Right lobe of liver (tissue), 6 donors: ENCODE results near the gene LYPD8. TPM values are rescaled to one million over a fixed set of nuclear protein-coding genes. Genes with fewer than 3 reads are reported as not detected.

ENCODE experiments used
- ATAC-seq, 4 donors: fragments of 200-7000 bp; cut with Tn5 transposase; one replicate each; pipeline ENCODE4 v1.9.1; 2020; ENCODE audit warnings: mild to moderate bottlenecking in 4 of 4, moderate library complexity in 4 of 4
- DNase-seq, 3 donors: peaks; one replicate each; pipeline ENCODE4 v3.0.0-alpha.2; 2020
- H3K27ac ChIP-seq, 3 donors: fragments of 200-600 bp; one replicate each; pipeline ENCODE4 v1.8.0; 2022
- H3K27me3 ChIP-seq, 2 donors: fragments of 200-600 bp; one replicate each; pipeline ENCODE4 v1.8.0; 2022
- H3K36me3 ChIP-seq, 4 donors: fragments of 200-600 bp; sonication (generic) in 1 of 4; one replicate each; pipeline versions ENCODE4 v1.5.1 to v1.8.0; 2017 to 2022; ENCODE audit warnings: control low read depth in 1 of 4
- H3K4me1 ChIP-seq, 4 donors: fragments of 200-600 bp; sonication (generic) in 1 of 4; one replicate each; pipeline versions ENCODE4 v1.5.1 to v1.8.0; 2017 to 2022; ENCODE audit warnings: control low read depth in 1 of 4
- H3K4me3 ChIP-seq, 3 donors: fragments of 200-600 bp; one replicate each; pipeline ENCODE4 v1.8.0; 2022
- H3K9me3 ChIP-seq, 4 donors: fragments of 200-600 bp; sonication (generic) in 1 of 4; one replicate each; pipeline versions ENCODE4 v1.5.1 to v1.8.0; 2017 to 2022; ENCODE audit warnings: control low read depth in 1 of 4
- CTCF ChIP-seq, 4 donors: fragments of 200-600 bp in 3 of 4; fragments of 450-650 bp in 1 of 4; IDR thresholded peaks; one replicate each; pipeline versions ENCODE4 v1.5.1 to v1.8.0; 2016 to 2022; ENCODE audit warnings: antibody characterized with exemption in 4 of 4, mild to moderate bottlenecking in 2 of 4
- POLR2A ChIP-seq: fragments of 450-650 bp; IDR thresholded peaks from one replicate; pipeline ENCODE4 v1.6.1; 2017; ENCODE audit warnings: antibody characterized with exemption, mild to moderate bottlenecking
- WGBS: methylation state at CpG from one replicate; pipeline ENCODE4 v1.1.6; 2018; ENCODE audit warnings: low coverage, low lambda C conversion rate; ENCODE audit not compliant: insufficient coverage; ENCODE audit errors: missing lambda C conversion rate; 5-methylcytosine and 5-hydroxymethylcytosine counted together
- intact Hi-C, 2 donors: fragments of 100-400 bp; cut with DNase I; formaldehyde crosslinking; loops; one replicate each; pipeline versions ENCODE4 v1.11.2 to v1.14.1; 2022
- total RNA-seq, 6 experiments: library from RNA; depleted of rRNA in 2 of 6; stranded (reverse); fragments of >200 nt in 2 of 6; fragmentation: NEBNext Ultra II Directional in 3 of 6; extraction: Animal tissue kit (Norgen Biotek cat#: 25700) in 3 of 6; gene quantifications; one replicate each; pipeline versions ENCODE4 v1.1.0 to v1.2.4, GENCODE V29; 2016 to 2023
- donor health status: DM: no; HTN: yes; CAD: no.
- donor health status: DM: no; HTN: no; CAD: no.
- donor health status: DM: no; HTN: no; CAD: no.
- donor health status: DM: no; HTN: yes; CAD: no.
- donor health status: DM: no; HTN: yes; CAD: no.

The LYPD8 gene
- total RNA-seq, 6 experiments from 2014 or later = not detected

GRCh38 chr1:248782416-248783141 is 27.0 kb upstream of the LYPD8 start:
- Histone ChIP-seq H3K9me3 (no peaks in the 10 kb centered on the region), H3K4me1 (no peaks in the 10 kb centered on the region), H3K36me3 (no peaks in the 10 kb centered on the region), H3K27me3 (no peaks in the 10 kb centered on the region), H3K4me3 (no peak overlapping the region), H3K27ac (no peak overlapping the region)
- no peak for ATAC-seq
- WGBS = 83% methylated on average over 8 of the region's 16 CpGs
- intact Hi-C loops = no loop called here
- TF ChIP-seq CTCF (IDR thresholded peaks at IDR 0.05) = no peak
- TF ChIP-seq POLR2A = no peak
- no peak for DNase-seq

GRCh38 chr1:248779350-248779749 is 23.8 kb upstream of the LYPD8 start:
- 13% methylated on average over 2 of the region's 2 CpGs for WGBS
- TF ChIP-seq CTCF (IDR thresholded peaks at IDR 0.05) (no peak), POLR2A (no peak)
- no peak for ATAC-seq

GRCh38 chr1:248778906-248779305 is 23.3 kb upstream of the LYPD8 start:
- Histone ChIP-seq H3K27me3 (no peaks in the 10 kb centered on the region), H3K9me3 (no peaks in the 10 kb centered on the region), H3K4me3 (no peak overlapping the region), H3K36me3 (no peaks in the 10 kb centered on the region), H3K4me1 (no peaks in the 10 kb centered on the region), H3K27ac (no peak overlapping the region)
- 70% methylated on average over 2 of the region's 2 CpGs for WGBS
- TF ChIP-seq CTCF (IDR thresholded peaks at IDR 0.05) = no peak
- no peak for TF ChIP-seq POLR2A
- ATAC-seq (no peak), DNase-seq (no peak)
- intact Hi-C loops = no loop called here

More at GRCh38 chr1:248779350-248779749, 23.8 kb upstream of the LYPD8 start:
- DNase-seq = no peak
- Histone ChIP-seq H3K36me3 (no peaks in the 10 kb centered on the region), H3K9me3 (no peaks in the 10 kb centered on the region), H3K4me3 (no peak overlapping the region), H3K27ac (no peak overlapping the region), H3K27me3 (no peaks in the 10 kb centered on the region), H3K4me1 (no peaks in the 10 kb centered on the region)
- intact Hi-C loops = no loop called here

- intact Hi-C loops = no loop called here
- Histone ChIP-seq H3K4me1 (no peaks in the 10 kb centered on the region), H3K27me3 (no peaks in the 10 kb centered on the region), H3K27ac (no peak overlapping the region), H3K9me3 (no peaks in the 10 kb centered on the region), H3K4me3 (no peak overlapping the region), H3K36me3 (no peaks in the 10 kb centered on the region)
- DNase-seq (no peak), ATAC-seq (no peak)
- TF ChIP-seq POLR2A = no peak
These were observed 21.4 kb upstream of the LYPD8 start for GRCh38 chr1:248776991-248777390.

GRCh38 chr1:248775441-248775840 is 19.9 kb upstream of the LYPD8 start:
- H3K36me3 ChIP-seq = no peaks in the 10 kb centered on the region
- no peak for ATAC-seq
- no peak overlapping the region for H3K4me3 ChIP-seq
- DNase-seq = no peak
- TF ChIP-seq CTCF (IDR thresholded peaks at IDR 0.05) = no peak
- no peak for TF ChIP-seq POLR2A
- no peaks in the 10 kb centered on the region for H3K27me3 ChIP-seq
- WGBS = 66% methylated on average over 4 of the region's 4 CpGs
- H3K9me3 ChIP-seq = no peaks in the 10 kb centered on the region
- H3K4me1 ChIP-seq = no peaks in the 10 kb centered on the region
- no peak overlapping the region for H3K27ac ChIP-seq
- intact Hi-C loops = no loop called here
